SU-DHL-6 (cell line): ENCODE measurements around the gene SLC17A9.

Source experiments
- EZH2phosphoT487 ChIP-seq: fragments of 200-600 bp; sonication (generic), shearing (Covaris generic); conservative IDR thresholded peaks from 2 replicates; pipeline ENCODE4 v1.6.1; 2018; ENCODE audit warnings: mild to moderate bottlenecking, antibody characterized with exemption, low read length, moderate library complexity, mixed read lengths
- TF ChIP-seq, protein P1 (sequence below): fragments of 200-600 bp; sonication (generic); IDR thresholded peaks from one replicate; pipeline ENCODE4 v1.5.1; 2017; ENCODE audit warnings: antibody characterized with exemption, mild to moderate bottlenecking, low read length, moderate library complexity; ENCODE audit not compliant: insufficient read depth, poor library complexity, severe bottlenecking

DNA sequence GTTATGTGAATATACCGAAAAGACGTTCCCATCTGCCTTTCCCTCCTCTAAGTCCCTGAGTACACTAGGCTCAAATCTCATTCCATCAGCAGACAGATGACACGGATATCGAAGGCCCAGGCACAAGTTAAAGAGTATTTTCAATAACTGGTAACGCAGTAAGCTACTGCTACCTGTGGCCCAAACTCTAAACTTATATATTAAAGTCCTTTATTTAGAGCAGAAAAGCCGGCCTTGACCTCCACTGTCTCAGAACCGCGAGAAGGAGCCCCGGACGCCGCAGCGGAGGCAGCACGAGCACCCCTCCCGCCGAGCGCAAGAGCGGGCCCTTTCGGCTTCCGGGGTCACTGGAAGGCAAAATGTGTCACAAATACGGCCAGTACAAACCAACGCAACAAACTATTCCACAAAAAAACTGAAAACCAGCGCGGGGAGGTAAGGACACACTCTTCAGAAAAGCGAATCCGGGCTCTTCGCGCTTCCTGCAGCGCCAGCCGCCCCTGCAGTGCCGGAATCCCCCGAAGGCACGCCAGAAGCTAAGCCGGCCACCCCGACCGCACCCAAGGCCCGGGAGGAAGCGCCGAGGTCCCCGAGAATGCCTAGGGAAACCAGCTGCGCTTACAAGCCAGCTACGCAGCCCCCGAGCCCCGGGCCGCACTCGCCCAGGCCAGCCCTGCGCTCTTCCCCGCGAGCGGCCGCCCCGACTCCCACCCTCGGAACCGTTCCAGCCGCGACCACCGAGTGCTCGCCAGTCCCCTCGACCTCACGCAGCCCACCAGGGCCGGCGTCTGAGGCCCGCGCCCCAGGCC, 26.9 kb upstream of the SLC17A9 start:
- TF ChIP-seq, protein P1, sequence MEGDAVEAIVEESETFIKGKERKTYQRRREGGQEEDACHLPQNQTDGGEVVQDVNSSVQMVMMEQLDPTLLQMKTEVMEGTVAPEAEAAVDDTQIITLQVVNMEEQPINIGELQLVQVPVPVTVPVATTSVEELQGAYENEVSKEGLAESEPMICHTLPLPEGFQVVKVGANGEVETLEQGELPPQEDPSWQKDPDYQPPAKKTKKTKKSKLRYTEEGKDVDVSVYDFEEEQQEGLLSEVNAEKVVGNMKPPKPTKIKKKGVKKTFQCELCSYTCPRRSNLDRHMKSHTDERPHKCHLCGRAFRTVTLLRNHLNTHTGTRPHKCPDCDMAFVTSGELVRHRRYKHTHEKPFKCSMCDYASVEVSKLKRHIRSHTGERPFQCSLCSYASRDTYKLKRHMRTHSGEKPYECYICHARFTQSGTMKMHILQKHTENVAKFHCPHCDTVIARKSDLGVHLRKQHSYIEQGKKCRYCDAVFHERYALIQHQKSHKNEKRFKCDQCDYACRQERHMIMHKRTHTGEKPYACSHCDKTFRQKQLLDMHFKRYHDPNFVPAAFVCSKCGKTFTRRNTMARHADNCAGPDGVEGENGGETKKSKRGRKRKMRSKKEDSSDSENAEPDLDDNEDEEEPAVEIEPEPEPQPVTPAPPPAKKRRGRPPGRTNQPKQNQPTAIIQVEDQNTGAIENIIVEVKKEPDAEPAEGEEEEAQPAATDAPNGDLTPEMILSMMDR: no peak
- TF ChIP-seq EZH2phosphoT487: no peak
